GM18519 (cell line): ENCODE data around the gene KCNJ18.
"Not testable (repeated sequence)": the region's sequence is repeated elsewhere in the genome, so short reads cannot be mapped to it uniquely, and the experiment has no call there.

Experiments
- ATAC-seq: cut with Tn5 transposase; IDR thresholded peaks from one replicate; pipeline ENCODE4 v1.9.1; 2021; ENCODE audit warnings: mild to moderate bottlenecking, moderate library complexity; ENCODE audit not compliant: unreplicated experiment, low FRiP score

Gene KCNJ18

DNA sequence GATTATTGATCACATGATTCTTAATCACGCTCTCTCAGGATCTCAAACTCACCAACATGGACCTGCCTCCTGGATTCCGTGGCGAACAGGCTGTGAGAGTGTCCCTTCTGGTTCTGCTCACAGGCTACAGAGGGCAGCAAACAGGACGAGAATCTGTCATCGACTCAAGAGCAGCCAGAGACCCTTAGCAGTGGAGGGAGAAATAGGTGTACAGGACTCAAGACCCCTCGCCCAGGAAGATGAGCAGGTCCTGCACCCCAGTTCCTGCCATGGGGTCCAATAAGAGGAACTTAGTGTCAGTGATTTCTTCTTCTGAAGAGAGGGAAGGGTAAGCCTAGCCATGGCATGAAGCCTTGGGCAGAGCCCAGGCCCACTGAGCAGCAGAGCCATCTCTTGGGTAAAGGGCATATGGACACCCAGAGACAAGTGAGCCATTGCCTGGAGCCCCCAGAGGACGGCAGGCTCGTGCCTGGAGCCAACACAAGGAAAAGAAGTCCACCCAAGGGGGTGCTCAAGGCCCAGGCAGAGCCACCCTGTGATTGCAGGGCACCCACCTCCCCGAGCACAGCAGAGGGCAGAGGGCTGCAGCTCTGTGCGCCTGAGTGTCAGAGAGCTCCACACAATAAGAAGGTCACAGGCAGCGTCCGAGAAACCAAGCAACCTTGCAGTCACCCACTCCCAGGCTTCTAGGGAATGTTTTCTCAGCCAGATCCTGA lies 27.3 kb downstream of the KCNJ18 start:
- not testable (repeated sequence) for ATAC-seq

DNA sequence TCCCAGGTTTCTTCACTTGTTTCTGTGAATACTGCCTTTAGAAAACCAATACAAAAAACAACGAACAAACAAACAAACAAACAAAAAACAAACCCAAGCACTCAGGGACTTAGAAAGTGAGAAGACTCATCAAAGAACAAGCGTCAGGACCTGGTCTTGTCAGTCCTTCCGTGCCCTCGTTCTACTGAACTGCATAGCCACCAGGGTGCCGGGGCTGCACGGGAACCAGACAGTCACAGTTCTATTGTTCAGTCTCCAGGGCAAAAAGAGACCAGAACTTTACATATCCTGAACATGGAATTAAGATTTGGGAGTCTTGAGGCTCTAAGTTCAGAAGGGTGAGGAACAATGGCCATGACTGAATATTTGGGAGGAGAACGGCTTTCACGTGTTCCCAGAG lies 28.2 kb downstream of the KCNJ18 start:
- not testable (repeated sequence) for ATAC-seq

DNA sequence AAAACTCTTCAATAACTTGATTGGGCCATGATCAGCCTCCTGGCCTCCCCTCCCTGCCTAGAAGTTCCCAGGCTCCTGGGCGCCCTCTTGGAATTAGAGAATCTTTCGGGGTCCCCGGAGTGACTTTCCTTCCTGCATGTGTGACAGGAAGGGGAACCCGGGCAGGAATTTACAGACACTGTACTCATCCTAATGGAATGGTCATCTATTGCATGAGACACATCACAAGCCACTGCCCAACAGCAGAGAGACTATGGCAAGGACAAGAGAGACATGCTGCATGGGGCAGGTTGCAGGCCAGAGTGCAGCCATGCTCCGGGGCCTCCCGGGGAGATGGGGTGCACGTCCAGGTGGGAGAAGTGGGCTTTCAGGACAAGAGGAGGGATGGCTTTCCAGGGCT lies 29.9 kb downstream of the KCNJ18 start:
- not testable (repeated sequence) for ATAC-seq

DNA sequence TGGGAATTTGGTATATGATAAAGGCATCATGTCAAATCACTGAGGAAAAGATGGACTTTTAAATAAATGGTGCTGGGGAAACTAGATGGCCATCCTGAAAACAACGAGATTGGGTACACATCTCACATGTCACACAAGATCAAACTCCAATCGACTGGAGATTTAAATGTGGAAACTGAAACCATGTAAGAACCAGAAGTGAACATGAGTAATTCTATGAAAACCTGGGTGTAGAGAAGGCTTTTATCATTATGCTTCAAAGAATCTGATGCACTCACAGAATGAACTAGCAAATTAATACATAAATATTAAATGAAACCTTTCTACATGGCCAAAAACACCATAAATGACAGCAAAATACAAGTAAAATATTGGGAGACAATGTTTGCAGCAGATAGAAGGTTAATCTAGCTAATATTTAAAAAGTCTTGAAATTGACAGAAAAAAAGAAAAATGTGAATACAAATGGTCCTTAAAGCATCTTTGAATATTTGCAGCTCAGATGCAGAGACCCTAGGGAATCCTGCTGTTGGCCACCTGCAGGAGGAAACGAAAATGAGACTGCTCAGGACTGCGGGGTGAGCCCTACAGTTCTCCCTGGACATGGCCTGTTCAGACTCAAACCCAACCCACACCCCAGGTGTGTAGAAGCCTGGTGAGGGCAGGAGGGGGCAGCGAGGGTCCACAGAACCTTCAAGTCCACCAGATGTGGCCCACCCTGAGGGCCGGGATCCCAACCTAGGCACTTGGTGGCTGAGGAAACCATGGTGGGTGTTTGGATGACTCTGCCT lies 32.1 kb downstream of the KCNJ18 start:
- ATAC-seq, result not testable (repeated sequence)

DNA sequence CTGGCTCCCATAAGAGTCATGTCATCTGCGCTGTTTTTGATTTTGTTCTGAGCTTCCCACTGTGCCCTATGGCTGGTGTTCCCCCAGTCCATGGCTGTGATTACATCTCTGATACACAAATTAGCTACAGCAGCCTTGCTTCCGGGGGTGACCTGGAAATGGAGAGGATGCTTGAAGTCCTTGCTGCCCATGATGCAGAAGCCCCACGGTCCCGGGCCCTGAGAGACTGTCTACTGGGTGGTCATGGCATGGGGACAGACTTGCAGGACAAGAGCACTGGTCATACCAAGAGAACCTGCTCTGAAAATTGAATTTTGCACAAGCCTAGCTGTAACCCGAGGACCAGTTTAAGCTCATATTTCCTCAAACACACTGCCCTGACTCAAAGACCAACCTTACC lies 38.8 kb downstream of the KCNJ18 start:
- ATAC-seq, result not testable (repeated sequence)

DNA sequence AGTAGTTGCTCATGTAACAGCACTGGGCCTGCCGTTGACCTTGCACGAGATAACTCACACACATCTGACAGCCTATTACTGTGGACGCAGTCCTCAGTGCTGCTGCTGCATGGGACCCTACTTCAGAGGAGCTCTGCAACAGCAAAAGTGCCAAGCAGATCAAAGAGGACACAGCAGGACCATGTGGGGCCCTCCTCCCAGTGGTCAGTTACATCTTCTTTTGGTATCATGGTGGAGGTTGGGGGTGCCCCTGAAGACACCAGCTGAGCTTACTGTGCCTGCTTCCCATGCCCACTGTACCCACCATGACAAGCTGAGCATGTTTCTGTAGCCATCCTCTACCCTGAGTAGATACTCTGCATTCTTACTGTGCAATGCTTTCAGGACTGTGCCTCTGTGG lies 41.6 kb downstream of the KCNJ18 start:
- not testable (repeated sequence) for ATAC-seq

DNA sequence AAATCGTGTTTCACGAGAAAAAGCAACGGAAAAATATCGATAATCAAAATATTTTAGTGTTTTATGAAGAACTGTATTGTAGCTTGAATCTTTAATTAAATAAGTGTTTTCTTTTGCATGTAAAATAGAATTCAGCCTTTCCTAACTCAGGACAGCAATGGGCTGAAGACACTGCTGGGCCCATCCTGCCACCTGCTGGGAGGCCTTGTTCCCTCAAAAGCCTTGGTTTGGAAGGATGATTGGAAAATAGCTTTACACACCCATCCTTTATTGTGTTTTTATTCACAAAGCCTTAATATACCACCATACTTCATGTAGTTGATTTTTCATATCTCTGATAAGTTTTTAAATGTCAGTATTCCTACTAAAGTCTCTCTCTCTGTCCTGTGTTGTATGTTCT lies 43.5 kb downstream of the KCNJ18 start:
- not testable (repeated sequence) for ATAC-seq

DNA sequence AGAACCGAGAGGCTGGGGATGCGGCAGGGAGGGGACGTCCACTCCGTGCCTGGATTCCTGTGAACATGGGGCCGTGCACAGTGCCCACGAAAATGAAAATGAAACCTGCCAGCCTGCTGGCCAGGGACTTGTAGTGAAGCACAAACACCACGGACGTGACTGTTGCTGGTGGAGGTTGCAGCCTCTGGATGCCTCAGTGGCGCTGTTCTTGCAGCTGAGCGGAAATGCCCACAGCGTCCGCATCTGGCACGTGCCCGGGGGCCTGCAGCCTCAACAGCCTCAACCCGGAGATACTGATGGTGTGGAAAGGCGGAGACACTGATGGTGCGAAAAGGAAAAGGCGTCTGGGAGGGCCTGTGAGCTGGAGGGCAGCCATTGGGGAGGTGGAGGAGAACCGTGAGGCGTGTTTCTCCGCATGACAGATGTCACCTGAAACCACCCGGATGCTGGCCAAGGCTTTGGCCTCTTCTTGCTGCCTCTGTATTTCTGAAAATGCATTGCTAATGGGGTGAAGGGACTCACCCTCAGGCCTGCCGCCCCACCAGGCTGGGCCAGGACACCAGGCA lies 44.8 kb downstream of the KCNJ18 start:
- ATAC-seq, result not testable (repeated sequence)

DNA sequence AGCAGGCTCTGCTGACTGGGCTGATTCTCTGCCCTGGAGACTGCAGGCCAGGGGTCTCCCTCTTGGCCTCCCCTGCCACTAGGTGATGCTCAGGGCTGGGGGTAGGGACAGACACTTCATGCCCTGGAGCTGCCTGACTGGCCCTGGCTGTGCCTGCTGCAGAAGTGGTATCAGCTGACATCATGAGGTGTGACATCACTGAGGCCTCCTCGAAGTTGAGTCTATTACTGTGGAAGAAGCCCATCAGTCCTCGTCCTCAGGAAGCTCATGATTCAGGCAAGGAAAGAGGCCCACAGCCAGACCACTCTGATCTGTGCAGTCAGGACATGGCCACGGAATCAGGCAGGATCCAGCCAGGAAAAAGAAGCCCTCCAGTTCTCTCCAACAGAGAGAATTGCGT lies 45.9 kb downstream of the KCNJ18 start:
- not testable (repeated sequence) for ATAC-seq

DNA sequence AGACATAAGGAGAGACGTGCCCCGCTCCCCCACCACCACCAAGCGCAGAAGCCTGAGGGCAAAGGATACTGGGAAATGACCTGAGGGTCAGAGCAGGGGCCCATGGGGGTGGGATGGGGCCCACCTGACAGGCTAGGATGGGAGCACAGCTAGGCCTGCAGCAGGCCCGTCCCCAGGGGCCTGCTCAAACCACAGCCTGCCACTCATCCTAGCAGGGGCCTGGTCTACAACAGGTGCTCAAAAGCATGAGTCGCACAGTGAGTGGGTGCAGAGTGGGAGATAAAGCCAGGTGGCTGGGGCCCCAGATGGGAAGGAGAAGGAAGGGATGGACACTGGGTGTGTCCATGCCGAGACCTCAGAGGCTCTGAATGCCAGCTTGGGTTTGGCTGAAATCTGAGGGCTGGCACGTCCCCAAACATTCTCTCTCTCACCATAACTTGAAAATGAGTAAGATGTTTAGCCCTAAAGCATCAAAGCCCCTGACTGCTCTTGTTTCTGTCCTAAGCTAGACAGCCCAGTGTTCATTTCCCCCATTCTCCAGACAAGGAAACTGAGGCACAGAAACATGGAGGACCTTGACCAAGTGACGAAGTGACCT lies 46.7 kb downstream of the KCNJ18 start:
- not testable (repeated sequence) for ATAC-seq

DNA sequence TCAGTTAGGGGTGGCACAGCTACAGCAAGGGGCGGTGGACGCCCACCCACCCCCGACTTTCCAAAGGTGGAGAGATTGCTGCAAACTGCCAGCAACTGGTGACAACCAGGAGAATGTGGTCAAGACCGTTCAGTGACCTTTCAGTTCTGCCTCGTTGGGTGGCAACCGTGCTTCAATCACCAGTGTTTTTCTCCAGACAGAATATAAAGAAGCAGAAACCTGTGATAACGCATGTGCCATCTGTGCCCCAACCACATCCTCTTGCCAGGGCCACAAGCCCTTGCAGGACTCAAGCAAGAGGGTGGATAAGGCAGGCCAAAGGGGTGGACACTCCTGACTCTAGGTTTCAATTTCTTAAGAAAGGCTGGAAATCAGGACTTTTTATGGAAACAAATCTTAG lies 47.2 kb downstream of the KCNJ18 start:
- not testable (repeated sequence) for ATAC-seq

DNA sequence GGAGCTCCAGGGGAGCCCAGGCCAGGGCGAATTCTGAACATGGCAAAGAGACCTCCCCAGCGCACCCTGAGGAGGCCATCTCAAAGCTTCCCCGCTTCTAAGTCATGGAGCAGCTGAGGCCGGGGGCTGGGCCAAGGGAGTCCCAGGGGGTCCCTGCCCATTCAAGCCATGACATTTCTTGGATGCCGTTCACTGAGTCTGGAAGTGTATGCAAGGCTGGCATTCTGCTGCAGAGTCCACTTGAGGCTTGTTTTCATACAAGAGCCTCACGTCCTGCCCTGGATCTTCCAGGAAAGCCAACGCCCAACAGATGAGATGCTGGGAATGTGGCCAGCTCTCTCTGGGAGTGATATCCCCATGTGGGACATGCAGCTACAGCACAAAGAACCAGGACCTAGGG lies 48.5 kb downstream of the KCNJ18 start:
- not testable (repeated sequence) for ATAC-seq

DNA sequence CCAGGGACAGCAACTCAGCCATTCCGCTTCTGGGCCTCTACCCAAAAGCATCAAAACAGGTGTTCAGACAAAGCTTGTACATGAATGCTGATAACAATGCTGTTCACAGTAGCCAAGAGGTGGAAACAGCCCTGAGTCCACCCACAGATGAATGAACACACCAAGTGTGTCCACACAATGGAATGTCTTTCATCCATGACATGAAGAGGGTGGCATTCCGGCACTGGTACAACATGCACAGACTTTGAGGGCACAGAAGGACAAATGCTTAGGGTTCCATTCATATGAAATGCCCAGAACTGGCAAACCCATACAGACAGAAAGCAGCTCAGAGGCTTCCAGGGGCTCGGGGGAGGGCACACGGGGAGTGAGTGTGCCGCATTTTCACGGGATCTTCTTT lies 49.2 kb downstream of the KCNJ18 start:
- not testable (repeated sequence) for ATAC-seq

DNA sequence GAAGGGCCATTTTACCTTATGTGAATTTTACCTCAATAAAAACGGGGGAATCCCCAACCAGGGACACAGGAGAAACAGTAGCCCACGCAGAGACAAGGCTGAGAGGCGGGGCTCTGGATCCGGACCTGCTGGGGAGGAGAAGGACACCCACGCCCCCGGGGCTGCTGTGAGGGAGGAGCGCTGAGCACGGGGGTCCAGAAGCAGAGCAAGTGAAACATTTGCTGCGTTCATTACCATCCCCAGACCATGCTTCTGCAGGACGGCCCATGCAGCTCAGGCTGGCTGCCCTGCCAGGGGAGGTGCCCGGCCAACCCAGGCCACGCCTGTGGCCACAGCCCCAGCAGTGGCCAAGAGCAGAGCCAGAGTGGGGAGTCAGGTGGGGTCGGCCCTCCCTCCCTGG lies 50.0 kb downstream of the KCNJ18 start:
- no peak for ATAC-seq

DNA sequence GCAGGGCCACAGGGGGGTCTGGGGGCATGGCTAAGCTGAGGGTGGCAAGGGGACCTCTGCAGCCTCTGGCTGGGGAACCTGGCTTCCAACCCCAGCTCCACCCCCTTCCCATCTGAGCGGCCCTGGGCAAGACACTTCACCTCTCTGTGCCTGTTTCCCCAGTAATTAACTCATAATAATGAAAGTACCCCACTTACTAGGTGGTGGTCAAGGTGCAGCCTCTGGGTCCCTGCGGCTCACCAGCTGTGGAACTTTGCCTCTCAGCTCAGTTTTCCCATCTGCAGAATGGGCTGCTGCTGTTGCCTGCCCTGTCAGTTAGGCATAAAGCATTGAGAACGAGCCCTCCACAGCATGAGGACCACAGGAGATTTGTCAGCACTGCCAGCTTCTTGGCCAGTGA lies 51.8 kb downstream of the KCNJ18 start:
- ATAC-seq, result not testable (repeated sequence)

DNA sequence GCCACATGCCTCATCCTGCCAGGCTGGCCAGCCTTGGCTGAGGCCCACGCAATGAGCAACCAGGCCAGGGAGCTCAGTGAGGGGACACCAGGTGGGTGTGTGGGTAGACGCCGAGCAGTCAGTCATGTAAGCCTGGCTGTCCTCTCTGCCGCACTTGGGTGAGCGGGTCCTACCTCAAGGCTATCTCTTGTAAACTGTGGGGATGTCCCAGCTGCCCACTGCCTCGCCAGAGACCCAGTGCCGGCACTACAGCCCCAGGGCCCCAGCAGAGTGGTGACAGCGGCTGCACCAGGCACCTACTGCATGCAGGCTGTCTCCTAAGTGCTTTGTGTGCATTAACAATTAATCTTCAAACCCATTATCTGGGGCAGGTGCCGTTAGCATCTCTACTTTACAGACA lies 52.3 kb downstream of the KCNJ18 start:
- not testable (repeated sequence) for ATAC-seq

DNA sequence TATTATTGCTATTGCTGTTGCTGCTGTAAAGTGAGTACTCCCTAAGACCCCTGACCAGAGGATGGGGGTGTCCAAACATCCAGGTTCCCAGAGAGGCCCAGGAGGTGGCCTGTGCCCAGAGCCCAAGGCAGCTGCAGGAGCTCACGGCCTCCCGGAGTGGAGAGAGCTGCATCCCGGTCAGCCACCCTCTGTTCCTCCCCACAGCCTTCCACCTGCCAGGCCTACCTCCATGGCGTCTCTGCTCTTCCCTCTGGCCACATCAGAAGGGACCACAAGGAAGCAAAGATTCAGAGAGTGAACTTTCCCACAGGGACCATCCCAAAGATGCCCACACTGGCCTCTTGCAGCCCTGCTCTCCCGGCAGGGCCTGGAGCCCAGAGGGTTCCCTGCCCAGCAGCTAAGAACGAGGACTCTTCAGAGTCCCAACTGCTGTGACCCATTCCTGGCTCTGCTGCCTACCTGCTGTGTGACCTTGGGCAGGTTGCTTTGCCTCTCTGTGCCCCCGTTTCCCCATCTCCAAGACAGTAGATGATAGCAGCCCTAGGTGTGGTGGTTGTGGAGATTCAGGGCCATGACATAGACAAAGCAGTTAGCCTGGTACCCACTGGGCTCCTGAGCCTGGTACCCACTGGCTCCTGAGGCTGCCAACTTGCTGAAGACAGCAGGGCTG lies 53.2 kb downstream of the KCNJ18 start:
- ATAC-seq, result not testable (repeated sequence)

DNA sequence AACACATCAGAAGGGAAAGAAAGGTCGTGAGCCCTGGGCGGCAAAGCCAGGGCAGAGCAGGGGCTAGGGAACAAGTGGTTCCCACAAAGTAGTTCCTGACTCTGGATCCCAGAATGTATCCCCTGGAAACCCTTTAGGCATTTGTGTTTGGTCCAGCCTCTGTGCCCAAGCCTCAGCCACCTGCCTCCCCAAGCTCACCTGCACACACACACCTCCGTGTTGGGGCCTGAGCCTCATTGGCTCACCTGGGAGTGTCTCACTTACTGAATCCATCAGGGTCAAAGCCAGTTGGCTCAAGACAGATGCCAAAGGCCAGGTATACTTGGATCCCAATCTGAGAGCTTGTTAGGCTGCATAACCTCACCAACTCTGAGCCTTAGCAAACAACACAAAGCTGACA lies 54.1 kb downstream of the KCNJ18 start:
- ATAC-seq, result not testable (repeated sequence)

DNA sequence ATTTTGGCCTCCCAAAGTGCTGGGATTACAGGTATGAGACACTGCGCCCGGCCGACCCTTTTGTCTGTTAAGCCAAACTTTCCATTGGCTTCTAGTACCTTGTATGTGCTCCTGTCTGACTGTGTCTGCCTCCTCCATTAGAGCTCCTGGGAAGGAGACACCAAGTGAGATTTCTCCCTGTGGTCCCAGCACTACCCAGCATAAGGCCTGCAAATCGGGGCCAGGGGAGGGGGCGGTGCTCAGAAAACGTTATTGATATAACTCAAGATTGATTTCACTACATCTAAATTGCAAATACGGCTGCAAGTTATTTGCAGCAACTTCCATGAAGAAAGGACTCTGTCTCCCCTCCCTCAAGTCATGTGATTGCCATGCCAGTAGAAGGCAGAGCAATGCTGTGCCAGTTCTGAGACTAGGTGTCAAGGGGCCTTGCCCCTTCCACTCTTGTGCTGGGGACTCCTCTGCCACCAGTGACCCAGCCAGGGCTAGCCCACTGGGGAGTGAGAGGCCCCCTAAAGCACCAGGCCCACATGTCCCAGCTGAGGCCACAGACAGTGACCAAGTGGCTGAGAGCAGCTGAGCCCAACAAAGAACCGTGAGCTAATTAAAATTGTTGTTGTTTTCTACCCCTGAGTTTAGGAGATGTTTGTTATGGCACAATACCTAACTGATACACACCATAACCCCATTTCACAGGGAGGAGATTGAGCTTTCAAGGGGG lies 55.0 kb downstream of the KCNJ18 start:
- ATAC-seq, result not testable (repeated sequence)

DNA sequence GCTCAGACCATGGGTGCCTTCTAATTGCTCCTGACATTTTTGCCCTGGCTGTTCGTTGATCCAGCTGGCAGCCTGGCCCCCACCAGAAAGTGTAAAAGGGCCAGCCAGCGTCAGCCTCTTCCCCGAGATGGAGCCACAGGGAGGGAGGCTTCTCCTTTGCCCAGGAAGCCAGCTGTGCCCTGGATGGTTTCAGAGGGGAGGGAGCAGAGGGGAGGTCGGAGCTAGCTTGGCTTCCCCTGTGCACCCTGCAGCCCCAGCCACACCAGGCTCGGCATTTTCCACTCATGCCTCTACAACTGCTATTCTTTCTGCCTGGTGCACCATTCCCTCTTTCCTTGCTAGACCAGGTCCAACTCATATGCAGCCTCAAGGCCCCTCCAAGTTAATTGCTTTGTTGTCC lies 56.4 kb downstream of the KCNJ18 start:
- ATAC-seq, result not testable (repeated sequence)
